Left lung (tissue), 10 donors: ENCODE results near the gene KIF9. TPM values are rescaled to one million over a fixed set of nuclear protein-coding genes. Genes with fewer than 3 reads are reported as not detected.

Experiments
- ATAC-seq: fragments of 200-7000 bp; cut with Tn5 transposase; one replicate; pipeline ENCODE4 v1.9.1; 2020; ENCODE audit warnings: moderate library complexity
- DNase-seq, 4 donors: peaks; one replicate each; pipeline ENCODE4 v3.0.0-alpha.2; 2013 to 2020
- H3K27ac ChIP-seq, 2 donors: fragments of 200-600 bp; sonication (generic) in 1 of 2; one replicate each; pipeline versions ENCODE4 v1.5.0 to v1.8.0; 2020 to 2021
- H3K27me3 ChIP-seq, 2 donors: fragments of 200-600 bp; sonication (generic) in 1 of 2; one replicate each; pipeline versions ENCODE4 v1.5.0 to v1.8.0; 2020 to 2021
- H3K36me3 ChIP-seq, 2 donors: fragments of 200-600 bp; sonication (generic) in 1 of 2; one replicate each; pipeline versions ENCODE4 v1.5.0 to v1.8.0; 2020 to 2021
- H3K4me1 ChIP-seq, 2 donors: fragments of 200-600 bp; one replicate each; pipeline ENCODE4 v1.8.0; 2021
- H3K4me3 ChIP-seq, 2 donors: fragments of 200-600 bp; sonication (generic) in 1 of 2; one replicate each; pipeline versions ENCODE4 v1.5.0 to v1.8.0; 2020 to 2021; ENCODE audit warnings: mild to moderate bottlenecking in 1 of 2
- H3K9me3 ChIP-seq, 2 donors: fragments of 200-600 bp; sonication (generic) in 1 of 2; one replicate each; pipeline versions ENCODE4 v1.5.0 to v1.8.0; 2020 to 2021
- CTCF ChIP-seq, 2 donors: fragments of 200-600 bp; sonication (generic) in 1 of 2; IDR thresholded peaks; one replicate each; pipeline versions ENCODE4 v1.5.0 to v1.8.0; 2021; ENCODE audit warnings: antibody characterized with exemption in 2 of 2
- intact Hi-C, 2 donors: fragments of 100-400 bp; cut with DNase I; formaldehyde crosslinking; loops; one replicate each; pipeline versions ENCODE4 v1.11.2 to v1.14.2; 2022
- polyA plus RNA-seq, 6 donors: library from polyadenylated mRNA; unstranded; fragments of 120-200 nt; gene quantifications; one replicate each; pipeline ENCODE4 v1.2.1, GENCODE V29; 2013; ENCODE audit not compliant: insufficient read length in 6 of 6
- total RNA-seq, 2 donors: library from RNA; stranded (reverse); fragmentation: NEBNext Ultra II Directional; extraction: Animal tissue kit (Norgen Biotek cat#: 25700); gene quantifications; one replicate each; pipeline ENCODE4 v1.2.1, GENCODE V29; 2021
- donor health status: DM: no; HTN: yes; CAD: no.
- donor health status: DM: no; HTN: no; CAD: no.

Gene KIF9
- total and polyA plus RNA-seq, 8 donors: 8.4 to 19.0 (median 14.4) TPM

DNA sequence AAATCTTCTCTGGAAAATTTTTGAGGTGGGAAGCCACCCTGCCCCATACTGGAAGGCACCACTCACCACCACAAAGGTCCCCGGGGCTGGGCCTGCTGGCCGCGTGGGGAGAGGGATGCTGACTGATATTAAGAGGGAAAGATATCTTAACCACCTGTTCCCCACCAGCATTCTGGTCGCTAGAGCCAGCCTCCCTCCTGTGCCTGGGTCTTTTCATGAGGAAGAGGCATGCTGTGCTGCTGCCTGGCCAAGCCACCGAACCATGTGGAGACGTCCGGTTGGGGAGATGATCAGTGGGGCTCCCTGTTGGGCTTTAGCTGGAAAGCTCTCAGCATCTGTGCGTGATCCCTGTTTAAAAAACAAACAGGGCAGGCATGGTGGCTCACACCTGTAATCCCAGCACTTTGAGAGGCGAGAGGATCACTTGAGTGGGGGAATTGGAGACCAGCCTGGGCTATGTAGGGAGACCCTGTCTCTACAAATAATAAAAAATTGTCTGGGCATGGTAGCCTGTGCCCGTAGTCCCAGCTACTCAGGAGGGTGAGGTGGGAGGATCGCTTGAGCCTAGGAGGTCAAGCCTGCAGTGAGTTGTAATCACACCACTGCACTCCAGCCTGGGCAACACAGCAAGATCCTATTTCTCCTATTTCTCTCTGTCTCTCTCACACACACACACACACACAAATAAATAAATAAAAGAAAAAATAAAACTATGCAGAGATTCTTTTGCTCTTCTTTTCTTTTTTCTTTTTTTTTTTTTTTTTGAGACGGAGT lies 1.2 kb upstream of the KIF9 start:
- ATAC-seq (no peak), DNase-seq (no peak)
- no peak for TF ChIP-seq CTCF (IDR thresholded peaks at IDR 0.05)
- Histone ChIP-seq H3K9me3 (no peaks in the 10 kb centered on the region), H3K4me1 (peaks cover 7 to 56% of the 10 kb centered on the region in 2 donors), H3K4me3 (peak overlapping the region; percentile 62 to 77), H3K36me3 (peaks cover 0 to 18% of the 10 kb centered on the region in 2 donors), H3K27me3 (no peaks in the 10 kb centered on the region), H3K27ac (peak overlapping the region; percentile 96 to 99)
- intact Hi-C loops: no loop called here

- DNase-seq (peak in 1 of 4 donors; percentile 41), ATAC-seq (peak; percentile 10)
- no peak for TF ChIP-seq CTCF (IDR thresholded peaks at IDR 0.05)
- Histone ChIP-seq H3K27ac (peak overlapping the region; percentile 96 to 99), H3K27me3 (no peaks in the 10 kb centered on the region), H3K9me3 (no peaks in the 10 kb centered on the region), H3K4me3 (peak overlapping the region; percentile 62 to 77), H3K4me1 (peaks cover 7 to 51% of the 10 kb centered on the region in 2 donors), H3K36me3 (peaks cover 0 to 14% of the 10 kb centered on the region in 2 donors)
- intact Hi-C loops: no loop called here
These were observed 566 bp upstream of the KIF9 start for GRCh38 chr3:47283193-47283537.

GRCh38 chr3:47280519-47280918 lies 2.1 kb downstream of the KIF9 start:
- intact Hi-C loops: no loop called here
- DNase-seq (no peak), ATAC-seq (no peak)
- Histone ChIP-seq H3K27ac (no peak overlapping the region), H3K9me3 (no peaks in the 10 kb centered on the region), H3K4me1 (peaks cover 7 to 33% of the 10 kb centered on the region in 2 donors), H3K36me3 (no peaks in the 10 kb centered on the region), H3K27me3 (no peaks in the 10 kb centered on the region), H3K4me3 (no peak overlapping the region)
- TF ChIP-seq CTCF (IDR thresholded peaks at IDR 0.05): no peak

- Histone ChIP-seq H3K4me1 (peaks cover 0 to 7% of the 10 kb centered on the region in 2 donors), H3K36me3 (peaks cover 0 to 4% of the 10 kb centered on the region in 2 donors), H3K4me3 (no peak overlapping the region), H3K9me3 (no peaks in the 10 kb centered on the region), H3K27ac (no peak overlapping the region), H3K27me3 (no peaks in the 10 kb centered on the region)
- DNase-seq (no peak), ATAC-seq (peak; percentile 81)
- TF ChIP-seq CTCF (IDR thresholded peaks at IDR 0.05): no peak
- intact Hi-C loops: no loop called here
These were observed 6.0 kb downstream of the KIF9 start for GRCh38 chr3:47276558-47276957.

DNA sequence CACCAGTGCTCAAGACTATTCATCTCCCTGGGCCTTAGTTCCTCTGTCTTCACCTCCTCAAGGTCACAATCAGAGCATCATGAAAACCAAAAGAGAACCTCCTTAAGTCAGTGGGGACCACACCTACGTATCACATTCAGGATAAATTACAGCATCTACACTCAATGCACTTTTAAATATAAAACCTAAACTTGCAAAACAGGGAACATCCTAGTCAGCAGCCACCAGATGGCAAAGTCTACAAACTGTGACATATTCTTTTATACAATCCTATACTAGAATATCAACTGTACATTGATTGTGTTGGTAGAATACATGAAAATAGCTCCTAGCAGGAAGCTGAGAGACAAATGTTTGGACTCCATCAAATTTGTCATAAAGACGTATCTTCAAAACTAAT lies 7.9 kb downstream of the KIF9 start:
- no peaks in the 10 kb centered on the region for H3K9me3 ChIP-seq
- DNase-seq (no peak), ATAC-seq (no peak)
- H3K4me1 ChIP-seq: peaks cover 0 to 4% of the 10 kb centered on the region in 2 donors
- intact Hi-C loops: no loop called here
- H3K36me3 ChIP-seq: peaks cover 0 to 4% of the 10 kb centered on the region in 2 donors
- H3K4me3 ChIP-seq: no peak overlapping the region
- H3K27me3 ChIP-seq: no peaks in the 10 kb centered on the region
- no peak for TF ChIP-seq CTCF (IDR thresholded peaks at IDR 0.05)
- no peak overlapping the region for H3K27ac ChIP-seq
